KMS-11 (cell line): ENCODE results near the gene BMAL1.

ENCODE experiments used
- H2AFZ ChIP-seq: fragments of 200-600 bp; sonication (generic); 2 replicates; pipeline ENCODE4 v1.6.1; 2016; ENCODE audit warnings: antibody characterized with exemption, mixed run types, low read depth
- H3K27ac ChIP-seq: fragments of 200-600 bp; sonication (generic); 2 replicates; pipeline ENCODE4 v1.6.1; 2016; ENCODE audit warnings: mild to moderate bottlenecking, mixed run types
- H3K27me3 ChIP-seq: fragments of 200-600 bp; sonication (generic); 2 replicates; pipeline ENCODE4 v1.6.1; 2017; ENCODE audit warnings: mild to moderate bottlenecking, low read depth, mixed run types, moderate library complexity; ENCODE audit not compliant: insufficient read depth
- H3K36me3 ChIP-seq: fragments of 200-600 bp; sonication (generic); 2 replicates; pipeline ENCODE4 v1.6.1; 2017; ENCODE audit warnings: mild to moderate bottlenecking, mixed run types; ENCODE audit not compliant: insufficient read depth
- H3K4me1 ChIP-seq: fragments of 200-600 bp; sonication (generic); 2 replicates; pipeline ENCODE4 v1.6.1; 2016; ENCODE audit warnings: mild to moderate bottlenecking, low read depth, mixed run types; ENCODE audit not compliant: poor library complexity, severe bottlenecking
- H3K4me2 ChIP-seq: fragments of 200-600 bp; sonication (generic); 2 replicates; pipeline ENCODE4 v1.7.0; 2016; ENCODE audit warnings: mild to moderate bottlenecking, mixed run types
- H3K4me3 ChIP-seq: fragments of 200-600 bp; sonication (generic); IDR thresholded peaks from 2 replicates; pipeline ENCODE4 v1.6.1; 2017; ENCODE audit warnings: low read depth, low read length, mixed read lengths; ENCODE audit not compliant: insufficient read depth
- H3K79me2 ChIP-seq: fragments of 200-600 bp; sonication (generic); 2 replicates; pipeline ENCODE4 v1.6.1; 2016; ENCODE audit warnings: low read depth, mixed run types; ENCODE audit not compliant: insufficient read depth
- H3K9ac ChIP-seq: fragments of 200-600 bp; sonication (generic); 2 replicates; pipeline ENCODE4 v1.6.1; 2016; ENCODE audit warnings: mild to moderate bottlenecking, mixed run types
- H4K20me1 ChIP-seq: fragments of 200-600 bp; sonication (generic); 2 replicates; pipeline ENCODE4 v1.6.1; 2016; ENCODE audit warnings: mild to moderate bottlenecking, mixed run types; ENCODE audit not compliant: insufficient read depth
- CTCF ChIP-seq: fragments of 200-600 bp; sonication (generic); conservative IDR thresholded peaks from 2 replicates; pipeline ENCODE4 v1.6.1; 2017; ENCODE audit warnings: low read depth, mild to moderate bottlenecking, antibody characterized with exemption, low read length, moderate library complexity, mixed read lengths

Gene BMAL1

GRCh38 chr11:13375798-13376197 lies 98.2 kb downstream of the BMAL1 start:
- no peak overlapping the region for H3K9ac ChIP-seq
- no peaks in the 10 kb centered on the region for H3K36me3 ChIP-seq
- H3K4me1 ChIP-seq: no peaks in the 10 kb centered on the region
- H3K79me2 ChIP-seq: no peaks in the 10 kb centered on the region
- H2AFZ ChIP-seq: no peak overlapping the region
- H3K27me3 ChIP-seq: no peaks in the 10 kb centered on the region
- H4K20me1 ChIP-seq: no peaks in the 10 kb centered on the region
- no peak overlapping the region for H3K4me3 ChIP-seq
- H3K4me2 ChIP-seq: no peak overlapping the region
- TF ChIP-seq CTCF: no peak
- H3K27ac ChIP-seq: no peak overlapping the region

GRCh38 chr11:13376402-13376801 lies 98.8 kb downstream of the BMAL1 start:
- TF ChIP-seq CTCF: no peak
- H3K4me3 ChIP-seq: no peak overlapping the region
- no peak overlapping the region for H3K9ac ChIP-seq
- H3K4me1 ChIP-seq: no peaks in the 10 kb centered on the region
- no peak overlapping the region for H3K4me2 ChIP-seq
- no peak overlapping the region for H2AFZ ChIP-seq
- no peaks in the 10 kb centered on the region for H3K36me3 ChIP-seq
- H3K27me3 ChIP-seq: no peaks in the 10 kb centered on the region
- no peak overlapping the region for H3K27ac ChIP-seq
- no peaks in the 10 kb centered on the region for H3K79me2 ChIP-seq
- no peaks in the 10 kb centered on the region for H4K20me1 ChIP-seq

- Histone ChIP-seq H3K36me3 (no peaks in the 10 kb centered on the region), H3K4me2 (no peak overlapping the region), H3K79me2 (no peaks in the 10 kb centered on the region), H3K9ac (no peak overlapping the region), H2AFZ (no peak overlapping the region), H3K27ac (no peak overlapping the region), H3K4me3 (no peak overlapping the region), H3K4me1 (no peaks in the 10 kb centered on the region), H4K20me1 (no peaks in the 10 kb centered on the region), H3K27me3 (no peaks in the 10 kb centered on the region)
- no peak for TF ChIP-seq CTCF
Observed at GRCh38 chr11:13376838-13377237, 99.2 kb downstream of the BMAL1 start.

- no peaks in the 10 kb centered on the region for H3K4me1 ChIP-seq
- H2AFZ ChIP-seq: no peak overlapping the region
- no peaks in the 10 kb centered on the region for H3K27me3 ChIP-seq
- H3K79me2 ChIP-seq: no peaks in the 10 kb centered on the region
- no peak overlapping the region for H3K9ac ChIP-seq
- no peak overlapping the region for H3K4me2 ChIP-seq
- no peak for TF ChIP-seq CTCF
- H3K36me3 ChIP-seq: no peaks in the 10 kb centered on the region
- H3K27ac ChIP-seq: no peak overlapping the region
- no peaks in the 10 kb centered on the region for H4K20me1 ChIP-seq
- no peak overlapping the region for H3K4me3 ChIP-seq
Observed at GRCh38 chr11:13378316-13378715, 100.7 kb downstream of the BMAL1 start.

- no peaks in the 10 kb centered on the region for H3K36me3 ChIP-seq
- no peak for TF ChIP-seq CTCF
Observed at GRCh38 chr11:13380731-13381130, 103.1 kb downstream of the BMAL1 start.

More at GRCh38 chr11:13380731-13381130, 103.1 kb downstream of the BMAL1 start:
- H3K4me1 ChIP-seq: no peaks in the 10 kb centered on the region
- H3K79me2 ChIP-seq: no peaks in the 10 kb centered on the region
- H3K27ac ChIP-seq: no peak overlapping the region
- H3K4me2 ChIP-seq: no peak overlapping the region
- no peak overlapping the region for H2AFZ ChIP-seq
- no peak overlapping the region for H3K9ac ChIP-seq
- no peaks in the 10 kb centered on the region for H3K27me3 ChIP-seq
- H4K20me1 ChIP-seq: no peaks in the 10 kb centered on the region
- H3K4me3 ChIP-seq: no peak overlapping the region
